ENCODE results near the gene ARMH2.
"Not testable (repeated sequence)": the region's sequence is repeated elsewhere in the genome, so short reads cannot be mapped to it uniquely, and the experiment has no call there.

The ARMH2 gene

DNA sequence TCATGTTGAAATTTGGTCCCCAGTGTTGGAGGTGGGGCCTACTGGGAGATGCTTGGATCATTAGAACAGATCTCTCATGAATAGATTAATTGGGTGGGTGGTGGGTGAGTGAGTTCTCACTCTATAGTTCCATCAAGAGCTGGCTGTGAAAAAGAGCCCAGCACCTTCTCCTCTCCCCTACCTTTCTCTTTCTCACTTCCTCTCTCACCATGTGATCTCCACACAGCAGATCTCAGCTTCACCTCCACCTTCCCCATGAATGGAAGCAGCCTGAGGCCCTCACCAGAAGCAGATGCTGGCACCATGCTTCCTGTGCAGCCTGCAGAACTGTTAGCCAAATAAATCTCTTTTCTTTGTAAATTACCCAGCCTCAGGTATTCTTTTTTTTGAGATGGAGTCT, 36.9 kb downstream of the ARMH2 start:
- DNase-seq, result no peak

DNA sequence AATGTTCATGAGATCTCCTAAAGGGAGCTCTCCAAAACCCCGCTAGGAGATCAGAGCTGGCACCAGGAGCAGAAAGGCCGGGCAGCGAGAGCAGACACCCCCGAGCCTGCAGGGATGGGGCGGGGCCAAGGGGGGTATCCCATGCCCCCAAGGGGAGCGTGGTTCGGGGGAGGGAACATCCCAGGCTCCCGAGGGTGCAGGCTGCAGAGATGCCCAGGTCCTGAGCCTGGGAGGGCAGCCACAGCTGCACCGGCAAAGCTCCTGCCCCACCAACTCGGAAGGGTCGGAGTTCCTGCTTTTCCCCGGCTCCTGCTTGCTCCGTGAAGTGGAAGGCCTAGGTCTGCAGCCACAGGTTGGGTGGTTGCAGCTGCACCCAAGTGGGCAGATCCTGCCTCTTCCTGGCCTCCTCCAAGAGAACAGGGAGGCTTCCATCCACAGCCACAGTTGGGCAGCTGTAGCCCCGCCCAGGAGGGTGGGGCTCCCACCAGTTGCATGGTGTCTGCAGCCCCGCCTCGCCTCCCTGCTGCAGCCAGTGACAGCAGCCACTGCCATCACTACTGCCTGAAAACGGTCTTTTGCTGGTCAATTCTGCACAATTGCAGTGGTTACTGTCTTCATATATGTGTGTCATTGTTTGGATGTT, 37.4 kb downstream of the ARMH2 start:
- DNase-seq, result no peak

- DNase-seq, result no peak
These were observed 38.5 kb downstream of the ARMH2 start for GRCh38 chr6:24760210-24760609.

DNA sequence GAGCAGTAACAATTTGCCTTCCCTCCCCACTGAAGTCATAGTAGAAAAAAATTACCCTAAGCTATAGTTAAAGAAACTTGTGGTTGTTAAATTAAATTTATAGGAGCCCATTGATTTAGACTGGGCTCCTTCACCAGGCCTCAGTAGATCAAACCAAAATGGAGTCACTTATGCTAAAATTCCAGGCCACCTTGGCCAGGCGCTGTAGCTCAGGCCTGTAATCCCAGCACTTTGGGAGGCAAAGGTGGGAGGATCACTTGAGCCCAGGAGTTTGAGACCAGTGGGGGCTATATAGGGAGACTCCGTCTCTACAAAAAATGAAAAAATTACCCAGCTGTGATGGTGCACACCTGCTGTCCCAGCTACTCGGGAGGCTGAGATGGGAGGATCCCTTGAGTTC, 39.0 kb downstream of the ARMH2 start:
- no peak for DNase-seq

GRCh38 chr6:24757611-24758010, 41.1 kb downstream of the ARMH2 start:
- no peak for DNase-seq

DNA sequence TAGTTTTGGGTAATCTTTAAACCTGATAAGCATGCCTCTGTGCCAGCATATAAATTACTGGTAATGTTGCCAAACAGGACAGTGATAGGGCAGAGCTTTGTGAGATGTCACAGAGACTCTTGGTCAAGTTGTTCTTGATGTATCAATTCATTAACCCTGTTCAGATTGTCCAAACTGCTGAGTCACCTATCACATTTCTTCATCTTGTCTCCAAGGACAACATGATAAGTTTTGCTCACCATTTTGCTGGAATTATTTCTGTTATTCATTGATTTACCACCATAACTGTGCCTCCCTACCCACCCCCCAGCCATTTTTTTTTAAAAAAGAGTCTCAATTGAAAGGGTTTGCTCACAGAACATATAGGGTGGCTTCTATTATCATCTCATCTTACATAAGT, 43.4 kb downstream of the ARMH2 start:
- DNase-seq, result no peak

DNA sequence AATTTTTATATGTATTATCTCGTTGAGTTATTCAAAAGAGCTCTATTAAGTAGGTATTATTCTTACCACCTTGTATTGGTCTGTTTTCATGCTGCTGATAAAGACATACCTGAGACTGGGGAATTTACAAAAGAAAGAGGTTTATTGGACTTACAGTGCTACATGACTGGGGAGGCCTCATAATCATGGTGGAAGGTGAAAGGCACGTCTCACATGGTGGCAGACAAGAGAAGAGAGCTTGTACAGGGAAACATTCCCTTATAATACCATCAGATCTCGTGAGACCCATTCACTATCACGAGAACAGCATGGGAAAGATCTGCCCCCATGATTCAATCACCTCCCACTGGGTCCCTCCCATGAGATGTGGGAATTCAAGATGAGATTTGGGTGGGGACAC, 44.3 kb downstream of the ARMH2 start:
- not testable (repeated sequence) for DNase-seq

DNA sequence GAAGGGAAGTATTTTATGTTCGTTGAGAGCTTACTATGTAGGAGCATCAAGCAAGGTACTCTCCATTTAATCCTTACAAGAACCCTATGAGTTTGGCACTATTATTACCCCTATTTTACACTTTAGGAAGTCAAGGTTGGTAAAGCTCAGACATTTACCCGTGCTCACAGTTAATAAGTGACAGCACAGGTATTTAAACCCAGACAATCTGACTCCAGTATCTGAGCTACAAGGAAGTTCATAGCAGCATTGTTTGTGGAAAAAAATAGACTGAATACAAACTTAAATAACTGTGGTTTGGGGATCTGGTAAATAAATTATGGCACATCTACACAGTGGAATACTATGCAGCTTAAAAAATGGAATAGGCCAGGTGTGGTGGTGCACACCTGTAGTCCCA, 45.2 kb downstream of the ARMH2 start:
- DNase-seq, result no peak

DNA sequence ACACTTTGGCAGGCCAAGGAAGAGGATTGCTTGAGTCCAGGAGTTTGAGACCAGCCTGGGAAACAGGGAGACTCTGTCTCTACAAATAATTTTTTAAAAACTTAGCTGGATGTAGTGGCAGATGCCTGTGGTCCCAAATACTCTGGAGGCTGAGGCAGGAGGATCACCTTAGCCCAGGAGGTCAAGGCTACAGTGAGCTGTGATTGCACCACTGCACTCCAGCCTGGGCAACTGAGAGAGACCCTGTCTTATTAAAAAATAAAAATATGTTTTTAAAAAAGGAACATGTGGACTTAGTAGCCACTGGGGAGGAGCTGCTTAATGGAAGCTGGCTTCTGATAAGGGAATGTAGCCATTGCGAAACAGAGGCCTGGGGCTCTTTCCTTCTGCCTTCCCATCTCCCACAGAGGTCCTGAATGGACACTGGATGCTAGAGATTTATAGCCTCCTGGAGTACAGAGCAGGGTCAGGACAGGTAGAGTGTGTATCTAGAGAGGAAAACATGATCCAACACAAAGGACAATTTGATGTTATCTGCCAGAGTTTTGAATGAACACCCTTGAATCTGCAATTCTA, 45.7 kb downstream of the ARMH2 start:
- DNase-seq, result no peak

GRCh38 chr6:24752503-24752902, 46.2 kb downstream of the ARMH2 start:
- DNase-seq, result no peak

GRCh38 chr6:24750878-24751277, 47.8 kb downstream of the ARMH2 start:
- DNase-seq, result not testable (repeated sequence)

DNA sequence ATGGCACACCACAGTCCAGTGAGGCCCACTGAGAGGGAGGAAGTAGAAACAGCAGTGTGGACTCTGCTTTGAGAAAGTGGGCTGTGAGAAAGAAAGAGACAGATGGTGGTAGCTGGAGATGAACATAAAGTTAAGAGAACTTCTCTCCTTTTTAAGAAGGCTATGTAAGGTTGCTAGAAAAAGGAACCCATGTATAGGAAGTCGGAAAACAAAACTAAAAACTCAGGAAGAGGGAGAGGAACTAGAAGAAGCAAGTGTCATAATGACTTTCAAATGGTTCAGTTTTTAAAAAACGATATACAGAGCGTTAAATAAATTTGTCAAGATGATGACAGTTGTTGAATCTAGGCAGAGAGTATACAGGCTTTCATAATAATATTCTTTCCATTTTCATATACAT, 49.4 kb downstream of the ARMH2 start:
- no peak for DNase-seq

Measured in NCI-H345 (cell line).